SH-SY5Y (cell line): ENCODE data around the gene SLC25A21.

Experiments
- GATA2 ChIP-seq: IDR thresholded peaks from 2 replicates; pipeline ENCODE4 v1.6.1; 2011; ENCODE audit warnings: mild to moderate bottlenecking, low read depth, low read length
- GATA3 ChIP-seq: IDR thresholded peaks from 2 replicates; pipeline ENCODE4 v1.6.1; 2011; ENCODE audit warnings: low read depth, mild to moderate bottlenecking, low read length, moderate library complexity

The SLC25A21 gene

DNA sequence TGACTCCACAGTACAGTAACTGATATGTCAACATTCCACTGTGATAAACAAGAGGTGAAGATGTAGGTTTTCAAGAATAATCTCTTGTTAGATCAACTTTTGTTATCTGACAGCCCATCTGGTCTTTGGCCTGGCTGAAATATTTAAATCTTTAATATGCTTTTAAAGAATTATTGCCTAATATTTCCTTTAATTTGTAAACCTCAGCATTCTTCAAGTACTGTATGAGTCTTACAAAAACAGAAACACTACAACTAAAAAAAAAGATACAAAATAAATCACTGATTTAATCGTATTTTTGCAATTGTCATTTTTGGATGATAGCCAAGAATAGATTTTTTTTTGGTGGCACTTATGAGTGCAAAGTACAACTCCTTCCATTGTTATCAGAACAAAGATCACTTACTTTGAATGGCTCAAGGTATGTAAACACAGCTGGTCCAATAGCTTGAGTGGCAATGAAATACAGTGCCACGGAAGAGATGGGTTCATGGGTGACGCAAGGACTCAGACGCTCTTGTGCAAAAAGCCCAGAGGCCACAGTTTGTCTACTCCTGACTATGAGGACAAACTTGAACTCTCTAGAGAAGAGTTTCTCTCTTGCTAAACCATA is 401.3 kb downstream of the SLC25A21 start:
- TF ChIP-seq GATA3 (no peak), GATA2 (no peak)

DNA sequence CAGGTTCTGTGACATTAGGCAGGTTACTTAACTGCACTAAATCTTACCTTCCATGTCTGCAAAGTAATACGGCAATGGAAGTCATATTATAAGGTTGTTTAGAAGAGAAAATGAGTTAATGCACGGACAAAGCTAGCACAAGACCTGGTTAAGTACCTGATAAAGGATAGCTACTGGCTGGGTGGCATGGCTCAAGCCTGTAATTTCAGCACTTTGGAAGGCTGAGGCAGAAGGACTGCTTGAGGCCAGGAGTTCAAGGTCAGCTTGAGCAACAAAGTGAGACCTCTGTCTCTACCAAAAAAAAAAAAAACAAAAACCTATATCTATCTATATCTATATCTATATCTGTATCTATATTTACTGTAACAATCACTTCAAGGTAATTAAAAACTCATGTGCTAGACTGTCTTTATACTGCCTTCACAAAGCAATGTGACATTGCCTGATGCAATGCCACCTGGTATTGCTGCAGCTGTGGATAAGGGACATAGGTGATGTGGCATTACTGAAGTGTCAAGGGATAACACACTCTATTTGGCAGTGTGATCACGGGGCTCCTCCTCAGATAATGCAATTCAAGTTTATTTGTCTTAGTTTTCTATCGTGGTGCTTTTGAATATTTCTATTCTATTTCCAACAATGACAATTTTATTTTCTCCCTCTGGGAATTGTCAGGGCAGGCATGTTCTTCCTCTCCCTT is 403.6 kb downstream of the SLC25A21 start:
- TF ChIP-seq GATA2 (no peak), GATA3 (no peak)

GRCh38 chr14:36767603-36768281 is 404.7 kb downstream of the SLC25A21 start:
- no peak for TF ChIP-seq GATA3
- TF ChIP-seq GATA2 = no peak

DNA sequence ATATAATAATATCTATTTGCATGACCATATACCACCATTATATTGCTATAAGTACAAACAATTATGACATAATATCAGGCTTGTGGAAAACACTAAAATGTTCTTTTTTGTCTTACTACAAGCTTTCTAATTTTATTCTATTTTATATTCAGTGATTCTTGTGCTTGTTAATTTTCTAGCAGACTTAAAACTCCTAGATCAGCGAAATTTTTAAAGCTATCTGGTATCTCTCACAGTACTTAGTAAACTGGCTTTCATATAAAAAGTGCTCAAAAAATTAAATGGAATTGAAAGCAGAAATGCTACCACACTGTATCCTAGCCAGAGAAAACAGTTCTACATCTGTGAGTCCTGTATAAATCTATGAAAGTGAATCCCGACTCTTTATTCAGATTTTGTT is 405.4 kb downstream of the SLC25A21 start:
- TF ChIP-seq GATA2 (no peak), GATA3 (no peak)

- TF ChIP-seq GATA3 = no peak
- TF ChIP-seq GATA2 = no peak
These were observed 414.4 kb downstream of the SLC25A21 start for GRCh38 chr14:36757734-36758601.

GRCh38 chr14:36756226-36756625 is 416.2 kb downstream of the SLC25A21 start:
- TF ChIP-seq GATA2 = no peak
- no peak for TF ChIP-seq GATA3

DNA sequence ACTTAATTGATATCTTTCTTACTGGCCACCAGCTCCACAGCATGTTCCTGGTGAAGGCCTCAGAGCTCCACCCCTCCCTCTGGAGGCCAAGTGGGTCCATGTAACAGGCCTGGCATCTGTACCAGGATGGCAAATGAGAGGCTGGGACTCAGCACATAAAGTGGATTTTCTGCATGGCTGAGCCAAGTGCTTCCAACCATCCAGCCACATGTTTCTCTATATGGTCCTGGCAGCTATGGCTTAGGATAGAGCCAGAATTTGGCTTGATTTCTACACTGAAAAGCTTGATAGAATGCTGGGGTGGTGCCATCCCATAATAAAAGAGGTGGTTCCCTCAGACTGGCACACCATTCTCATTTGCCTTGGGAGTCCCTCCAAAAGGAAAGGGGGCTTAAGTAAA is 416.6 kb downstream of the SLC25A21 start:
- TF ChIP-seq GATA2 (no peak), GATA3 (no peak)

GRCh38 chr14:36751920-36752319 is 420.5 kb downstream of the SLC25A21 start:
- TF ChIP-seq GATA2 = no peak
- no peak for TF ChIP-seq GATA3

DNA sequence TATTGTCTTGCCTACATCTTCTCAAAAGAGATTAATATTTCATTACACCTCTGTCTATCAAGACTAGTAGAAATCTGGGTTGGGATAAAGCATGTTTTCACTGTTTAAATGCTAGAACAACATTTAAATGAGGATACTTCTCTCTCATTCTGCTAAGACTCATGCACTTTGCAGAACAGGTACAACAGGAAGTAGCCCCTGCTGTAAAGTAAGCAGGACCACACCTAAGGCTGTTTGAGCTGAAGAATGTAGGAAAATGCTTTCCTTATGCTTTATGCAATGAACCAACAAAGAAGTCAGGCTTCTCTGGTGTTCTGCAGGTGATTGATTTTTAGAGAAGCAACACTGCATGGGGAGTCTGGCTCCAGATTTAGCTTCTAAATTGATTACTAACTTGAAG is 421.3 kb downstream of the SLC25A21 start:
- TF ChIP-seq GATA3 (no peak), GATA2 (no peak)

DNA sequence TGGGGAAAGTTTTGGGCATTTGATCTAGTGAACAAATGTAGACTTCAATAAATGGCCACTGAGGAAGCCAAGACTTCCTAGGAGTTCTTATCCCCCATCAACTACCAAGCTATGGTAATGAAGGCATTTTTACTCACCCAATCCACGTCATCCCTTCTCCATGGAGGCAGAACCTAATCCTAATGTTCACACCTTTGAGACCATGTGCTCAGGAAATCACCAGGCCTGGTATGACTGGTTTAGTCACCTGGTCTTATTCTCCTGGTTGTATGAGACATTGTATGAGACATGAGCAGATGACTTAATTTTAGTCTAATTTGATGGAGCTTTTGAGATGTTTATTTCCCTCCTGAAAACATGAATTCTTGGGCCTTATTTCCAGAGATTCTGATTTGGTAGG is 422.2 kb downstream of the SLC25A21 start:
- TF ChIP-seq GATA2 (no peak), GATA3 (no peak)

GRCh38 chr14:36748610-36749213 is 423.7 kb downstream of the SLC25A21 start:
- TF ChIP-seq GATA2 (no peak), GATA3 (no peak)

DNA sequence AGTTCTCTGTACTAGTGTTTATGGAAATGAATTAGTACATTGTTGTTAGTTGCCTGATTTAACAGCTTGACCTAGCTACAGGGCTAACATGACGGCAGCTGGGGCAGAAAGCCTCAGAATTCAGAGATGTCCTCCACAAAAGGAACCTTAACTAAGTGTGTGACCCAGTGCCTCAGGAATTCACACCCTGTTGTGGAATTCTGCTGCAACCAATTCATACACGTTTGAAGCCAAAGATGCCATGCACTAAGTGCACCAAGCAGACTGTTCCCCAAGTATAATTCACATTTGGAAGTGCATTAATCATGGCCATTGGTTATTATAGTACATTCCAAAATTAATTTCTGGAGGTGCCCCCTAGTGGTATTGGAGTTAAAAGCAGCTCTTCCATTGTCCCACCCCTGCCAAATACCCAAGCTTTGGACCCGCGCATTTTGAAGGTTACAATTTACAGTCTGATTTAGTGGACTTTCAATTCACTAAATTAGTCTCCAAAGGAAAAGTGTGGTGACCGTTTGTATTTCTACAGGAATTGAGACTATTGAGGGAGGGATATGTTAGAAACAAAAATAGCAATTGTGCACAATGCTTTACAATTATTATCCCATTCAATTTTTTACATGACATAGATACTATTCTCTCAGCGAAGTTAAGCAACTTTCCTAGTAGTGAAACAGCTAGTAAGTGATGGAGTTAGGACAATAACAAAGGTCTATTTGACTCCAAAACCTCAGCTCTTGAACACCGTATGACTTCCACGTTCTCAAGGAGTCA is 424.8 kb downstream of the SLC25A21 start:
- TF ChIP-seq GATA2 (no peak), GATA3 (no peak)

- TF ChIP-seq GATA3 (no peak), GATA2 (no peak)
These were observed 425.5 kb downstream of the SLC25A21 start for GRCh38 chr14:36746872-36747271.
